GM19395 (cell line): ENCODE measurements around the gene TSPAN12.
A peak's percentile ranks its signal among the peaks of the same experiment; 100 is the strongest.
"Not testable (repeated sequence)": the region's sequence is repeated elsewhere in the genome, so short reads cannot be mapped to it uniquely, and the experiment has no call there.

Source experiments
- ATAC-seq: cut with Tn5 transposase; IDR thresholded peaks from one replicate; pipeline ENCODE4 v1.9.1; 2021; ENCODE audit warnings: mild to moderate bottlenecking, moderate library complexity; ENCODE audit not compliant: unreplicated experiment

TSPAN12 gene

GRCh38 chr7:120807390-120807789 is 50.6 kb downstream of the TSPAN12 start:
- ATAC-seq, result no peak

- peak; percentile 66 for ATAC-seq
Observed at GRCh38 chr7:120806669-120807068, 51.3 kb downstream of the TSPAN12 start.

- ATAC-seq, result peak; percentile 76
Observed at GRCh38 chr7:120805636-120806388, 52.1 kb downstream of the TSPAN12 start.

- ATAC-seq, result no peak
Observed at GRCh38 chr7:120802751-120803150, 55.2 kb downstream of the TSPAN12 start.

- ATAC-seq, result no peak
Observed at GRCh38 chr7:120799813-120800475, 58.0 kb downstream of the TSPAN12 start.

- ATAC-seq, result no peak
Observed at GRCh38 chr7:120799147-120799546, 58.8 kb downstream of the TSPAN12 start.

- ATAC-seq, result no peak
Observed at GRCh38 chr7:120797026-120797645, 60.8 kb downstream of the TSPAN12 start.

GRCh38 chr7:120794106-120794729 is 63.7 kb downstream of the TSPAN12 start:
- no peak for ATAC-seq

- no peak for ATAC-seq
Observed at GRCh38 chr7:120793213-120793936, 64.6 kb downstream of the TSPAN12 start.

- ATAC-seq, result no peak
Observed at GRCh38 chr7:120792861-120793130, 65.1 kb downstream of the TSPAN12 start.

- ATAC-seq, result peak; percentile 95
Observed at GRCh38 chr7:120792091-120792860, 65.7 kb downstream of the TSPAN12 start.

GRCh38 chr7:120785095-120785494 is 72.8 kb downstream of the TSPAN12 start:
- no peak for ATAC-seq

GRCh38 chr7:120783721-120784120 is 74.2 kb downstream of the TSPAN12 start:
- no peak for ATAC-seq

- no peak for ATAC-seq
Observed at GRCh38 chr7:120783273-120783672, 74.7 kb downstream of the TSPAN12 start.

- ATAC-seq, result not testable (repeated sequence)
Observed at GRCh38 chr7:120781924-120782323, 76.0 kb downstream of the TSPAN12 start.

- ATAC-seq, result no peak
Observed at GRCh38 chr7:120780938-120781337, 77.0 kb downstream of the TSPAN12 start.

GRCh38 chr7:120780451-120780850 is 77.5 kb downstream of the TSPAN12 start:
- ATAC-seq, result not testable (repeated sequence)

- not testable (repeated sequence) for ATAC-seq
Observed at GRCh38 chr7:120779078-120779477, 78.9 kb downstream of the TSPAN12 start.

- ATAC-seq, result no peak
Observed at GRCh38 chr7:120775755-120776154, 82.2 kb downstream of the TSPAN12 start.

- ATAC-seq, result no peak
Observed at GRCh38 chr7:120774481-120774880, 83.5 kb downstream of the TSPAN12 start.
